HepG2 (cell line): ENCODE measurements around the gene CPA5. TPM values are rescaled to one million over a fixed set of nuclear protein-coding genes. Genes with fewer than 3 reads are reported as not detected.

Experiments
- DBP ChIP-seq: sonication (generic); formaldehyde crosslinking; IDR thresholded peaks from 2 replicates; pipeline ENCODE4 v1.4.0; 2020; ENCODE audit warnings: missing genetic modification reagents; ENCODE audit errors: not compliant biosample characterization
- KDM5B ChIP-seq: sonication (generic); formaldehyde crosslinking; IDR thresholded peaks from 2 replicates; pipeline ENCODE4 v1.4.0; 2020; ENCODE audit warnings: missing genetic modification reagents, mild to moderate bottlenecking, borderline replicate concordance
- ZNF646 ChIP-seq: sonication (generic); formaldehyde crosslinking; IDR thresholded peaks from 2 replicates; pipeline ENCODE4 v1.9.0; 2021; ENCODE audit warnings: mild to moderate bottlenecking, missing genetic modification reagents
- ZNF816 ChIP-seq: sonication (generic); formaldehyde crosslinking; IDR thresholded peaks from 2 replicates; pipeline ENCODE4 v1.8.0; 2022; ENCODE audit warnings: missing genetic modification reagents, mild to moderate bottlenecking, borderline replicate concordance
- ZSCAN20 ChIP-seq: sonication (generic); formaldehyde crosslinking; IDR thresholded peaks from 2 replicates; pipeline ENCODE4 v1.4.0; 2020; ENCODE audit warnings: missing genetic modification reagents, mild to moderate bottlenecking, borderline replicate concordance
- polyA plus RNA-seq, 8 experiments: library from polyadenylated mRNA; depleted of rRNA in 3 of 8; stranded (reverse) in 7 of 8; unstranded in 1 of 8; fragments of >200 nt; fragmentation: Illumina TruSeq in 4 of 8; extraction: Trizol in 4 of 8; gene quantifications; 2 replicates each; pipeline versions ENCODE4 v1.2.1 to v1.2.3, GENCODE V29; 2011 to 2016; ENCODE audit warnings: low read depth in 4 of 8, missing spikeins in 1 of 8, mixed read lengths in 1 of 8; ENCODE audit not compliant: insufficient read depth in 1 of 8
- total RNA-seq, 5 experiments: library from RNA; depleted of rRNA; stranded (reverse); fragments of >200 nt; fragmentation: Illumina TruSeq; extraction: Trizol; gene quantifications; 2 replicates each; pipeline ENCODE4 v1.2.3, GENCODE V29; 2016; ENCODE audit warnings: low read depth in 1 of 5

CPA5 gene
- total and polyA plus RNA-seq, 2 of the 13 experiments (the other 11 are each of a cell fraction or from before 2014, with no cell fraction given), result 0.48 TPM; not detected in 1

- TF ChIP-seq DBP (CRISPR knock-in tag), result no peak
- TF ChIP-seq ZNF646, result no peak
- TF ChIP-seq KDM5B (CRISPR knock-in tag), result no peak
- no peak for TF ChIP-seq ZSCAN20 (CRISPR knock-in tag)
- no peak for TF ChIP-seq ZNF816 (CRISPR knock-in tag)
Measured at GRCh38 chr7:130394421-130395195, 50.0 kb downstream of the CPA5 start (continued).
